HG03159 (cell line): Measurements from ENCODE around the gene INAFM1.
"Not testable (repeated sequence)": the region's sequence is repeated elsewhere in the genome, so short reads cannot be mapped to it uniquely, and the experiment has no call there.

ENCODE experiments used
- ATAC-seq: cut with Tn5 transposase; IDR thresholded peaks from one replicate; pipeline ENCODE4 v1.9.1; 2021; ENCODE audit warnings: mild to moderate bottlenecking, moderate library complexity; ENCODE audit not compliant: unreplicated experiment

INAFM1 gene

GRCh38 chr19:47267350-47267759 lies 7.3 kb upstream of the INAFM1 start:
- no peak for ATAC-seq

GRCh38 chr19:47268028-47268427 lies 6.7 kb upstream of the INAFM1 start:
- no peak for ATAC-seq

- ATAC-seq = no peak
Measured at GRCh38 chr19:47269596-47269995, 5.1 kb upstream of the INAFM1 start.

- ATAC-seq = no peak
Measured at GRCh38 chr19:47270408-47270807, 4.3 kb upstream of the INAFM1 start.

- no peak for ATAC-seq
Measured at GRCh38 chr19:47271949-47272348, 2.7 kb upstream of the INAFM1 start.

- no peak for ATAC-seq
Measured at GRCh38 chr19:47272448-47273312, 2.0 kb upstream of the INAFM1 start.

GRCh38 chr19:47273313-47274070 lies 1.2 kb upstream of the INAFM1 start:
- ATAC-seq = peak; percentile 54

- no peak for ATAC-seq
Measured at GRCh38 chr19:47274891-47275761, 441 bp downstream of the INAFM1 start.

- ATAC-seq = no peak
Measured at GRCh38 chr19:47275791-47276461, 1.2 kb downstream of the INAFM1 start.

GRCh38 chr19:47276513-47276912 lies 1.8 kb downstream of the INAFM1 start:
- not testable (repeated sequence) for ATAC-seq

- no peak for ATAC-seq
Measured at GRCh38 chr19:47280183-47280797, 5.6 kb downstream of the INAFM1 start.

GRCh38 chr19:47283405-47284059 lies 8.8 kb downstream of the INAFM1 start:
- ATAC-seq = no peak

- no peak for ATAC-seq
Measured at GRCh38 chr19:47284324-47284899, 9.7 kb downstream of the INAFM1 start.

- no peak for ATAC-seq
Measured at GRCh38 chr19:47296036-47296435, 21.4 kb downstream of the INAFM1 start.

GRCh38 chr19:47300867-47301266 lies 26.2 kb downstream of the INAFM1 start:
- ATAC-seq = not testable (repeated sequence)

- no peak for ATAC-seq
Measured at GRCh38 chr19:47302249-47302648, 27.6 kb downstream of the INAFM1 start.

GRCh38 chr19:47303966-47304365 lies 29.3 kb downstream of the INAFM1 start:
- no peak for ATAC-seq

- no peak for ATAC-seq
Measured at GRCh38 chr19:47305309-47305751, 30.6 kb downstream of the INAFM1 start.

- ATAC-seq = no peak
Measured at GRCh38 chr19:47306303-47306702, 31.6 kb downstream of the INAFM1 start.
